Thyroid gland (tissue), 4 donors: ENCODE measurements around the gene TRIM67.

Experiments used
- POLR2A ChIP-seq, 2 donors: fragments of 450-650 bp; IDR thresholded peaks; one replicate each; pipeline ENCODE4 v1.6.1; 2017; ENCODE audit warnings: antibody characterized with exemption in 2 of 2, mild to moderate bottlenecking in 2 of 2, moderate library complexity in 1 of 2
- TF ChIP-seq, protein P1 (sequence below), 6 experiments: fragments of 200-600 bp in 3 of 6; fragments of 450-650 bp in 3 of 6; sonication (generic) in 3 of 6; IDR thresholded peaks; one replicate each; pipeline ENCODE4 v1.5.1; 2016 to 2019; ENCODE audit warnings: antibody characterized with exemption in 6 of 6, mild to moderate bottlenecking in 2 of 6, inconsistent platforms in 1 of 6, moderate library complexity in 1 of 6

DNA sequence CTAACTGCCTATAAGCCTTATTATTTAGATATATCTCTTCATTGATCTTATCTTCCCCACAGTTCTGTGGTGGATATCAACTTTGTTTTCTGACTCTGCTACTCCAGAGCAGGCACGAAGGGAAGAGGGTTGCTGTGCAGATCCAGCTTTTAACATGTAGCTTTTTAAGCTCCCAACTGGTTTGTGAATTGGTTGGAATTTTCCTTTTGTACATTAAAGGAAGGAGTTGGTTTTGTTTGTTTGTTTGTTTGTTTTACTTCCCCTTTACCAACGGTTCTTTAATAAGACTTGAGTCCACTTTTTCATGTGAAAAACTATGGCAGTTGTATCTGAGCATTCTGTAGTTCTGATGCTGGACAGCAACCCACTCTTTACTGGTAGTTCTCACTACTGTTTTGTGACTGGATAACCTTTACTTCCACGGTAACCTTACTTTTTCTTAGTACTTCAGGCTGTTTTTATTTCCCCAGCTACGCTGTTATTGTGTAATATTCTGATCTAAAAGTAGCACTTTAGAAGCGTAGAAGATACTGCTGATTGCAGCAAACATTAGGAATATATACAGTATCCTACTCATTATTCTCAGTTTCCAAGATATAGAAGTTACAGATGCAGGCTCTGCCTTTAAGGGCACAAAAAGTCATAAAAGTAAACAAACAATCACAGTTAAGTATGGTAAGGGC lies 80.8 kb downstream of the TRIM67 start:
- TF ChIP-seq, protein P1, sequence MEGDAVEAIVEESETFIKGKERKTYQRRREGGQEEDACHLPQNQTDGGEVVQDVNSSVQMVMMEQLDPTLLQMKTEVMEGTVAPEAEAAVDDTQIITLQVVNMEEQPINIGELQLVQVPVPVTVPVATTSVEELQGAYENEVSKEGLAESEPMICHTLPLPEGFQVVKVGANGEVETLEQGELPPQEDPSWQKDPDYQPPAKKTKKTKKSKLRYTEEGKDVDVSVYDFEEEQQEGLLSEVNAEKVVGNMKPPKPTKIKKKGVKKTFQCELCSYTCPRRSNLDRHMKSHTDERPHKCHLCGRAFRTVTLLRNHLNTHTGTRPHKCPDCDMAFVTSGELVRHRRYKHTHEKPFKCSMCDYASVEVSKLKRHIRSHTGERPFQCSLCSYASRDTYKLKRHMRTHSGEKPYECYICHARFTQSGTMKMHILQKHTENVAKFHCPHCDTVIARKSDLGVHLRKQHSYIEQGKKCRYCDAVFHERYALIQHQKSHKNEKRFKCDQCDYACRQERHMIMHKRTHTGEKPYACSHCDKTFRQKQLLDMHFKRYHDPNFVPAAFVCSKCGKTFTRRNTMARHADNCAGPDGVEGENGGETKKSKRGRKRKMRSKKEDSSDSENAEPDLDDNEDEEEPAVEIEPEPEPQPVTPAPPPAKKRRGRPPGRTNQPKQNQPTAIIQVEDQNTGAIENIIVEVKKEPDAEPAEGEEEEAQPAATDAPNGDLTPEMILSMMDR (IDR thresholded peaks at IDR 0.05) = no peak
- TF ChIP-seq POLR2A (IDR thresholded peaks at IDR 0.05) = no peak
